Motor neuron (in vitro differentiated cells): ENCODE measurements around the gene PLIN4. TPM values are rescaled to one million over a fixed set of nuclear protein-coding genes. Genes with fewer than 3 reads are reported as not detected.
A peak's percentile ranks its signal among the peaks of the same experiment; 100 is the strongest.

Experiments used
- ATAC-seq, 8 experiments: fragments of 200-7000 bp; cut with Tn5 transposase; replicated peaks in 6 of 8; 2 replicates each; pipeline ENCODE4 v1.8.0; 2021; ENCODE audit warnings: mild to moderate bottlenecking in 8 of 8, moderate library complexity in 8 of 8
- H3K27ac ChIP-seq, 2 donors: fragments of 250-450 bp; sonication (Bioruptor Pico); 2 replicates each; pipeline ENCODE4 v1.9.0; 2021; ENCODE audit warnings: antibody characterized with exemption in 2 of 2, mild to moderate bottlenecking in 2 of 2, moderate library complexity in 1 of 2
- H3K4me1 ChIP-seq, 2 donors: fragments of 250-450 bp; sonication (Bioruptor Pico); replicated peaks in 1 of 2; 2 replicates each; pipeline ENCODE4 v1.6.1; 2021; ENCODE audit warnings: antibody characterized with exemption in 2 of 2, mild to moderate bottlenecking in 2 of 2, moderate library complexity in 1 of 2
- H3K4me3 ChIP-seq, 5 donors: fragments of 250-450 bp; sonication (Bioruptor Pico); 2 replicates each; pipeline ENCODE4 v1.9.0; 2021; ENCODE audit warnings: antibody characterized with exemption in 5 of 5, mild to moderate bottlenecking in 5 of 5, moderate library complexity in 4 of 5
- WGBS, 10 experiments: fragments of 450-650 bp; shearing (Covaris generic); methylation state at CpG; one replicate each; pipeline ENCODE4 v1.0.0; 2022; 5-methylcytosine and 5-hydroxymethylcytosine counted together
- in situ Hi-C, 9 experiments: fragments of 400-800 bp; cut with MboI; loops; one replicate each; pipeline ENCODE4 v1.15.0; 2021; ENCODE audit warnings: low sequenced_read_pairs in 9 of 9, low pct_unique_long_range_greater_than_20kb in 2 of 9; ENCODE audit not compliant: unreplicated experiment in 9 of 9
- total RNA-seq, 8 experiments: library from RNA; unstranded; fragments of 300-600 nt; gene quantifications; 2 replicates each; pipeline versions ENCODE4 v1.2.3 to v1.2.4, GENCODE V29; 2022

The PLIN4 gene
- total RNA-seq, 8 experiments from 2014 or later, result 0.11 to 1.1 (median 0.50) TPM

- 53 to 100% (median 86%) methylated on average over 4 to 21 of the region's 43 CpGs; no CpG with 5 or more reads in 3 of the 10 experiments for WGBS, 10 experiments
- no peak overlapping the region for H3K4me3 ChIP-seq
- ATAC-seq, result peak in 7 of 8 experiments; percentile 7 to 52 (median 27)
- in situ Hi-C loops, result no loop called here
- no peaks in the 10 kb centered on the region for H3K4me1 ChIP-seq
- H3K27ac ChIP-seq, result no peak overlapping the region
Observed at GRCh38 chr19:4555657-4556561, 37.6 kb upstream of the PLIN4 start.

- Histone ChIP-seq H3K27ac (no peak overlapping the region), H3K4me3 (no peak overlapping the region), H3K4me1 (no peaks in the 10 kb centered on the region)
- 100% methylated on average over 1 to 3 of the region's 7 CpGs; no CpG with 5 or more reads in 7 of the 10 experiments for WGBS, 10 experiments
- no peak for ATAC-seq
- in situ Hi-C loops, result no loop called here
Observed at GRCh38 chr19:4554717-4555116, 36.4 kb upstream of the PLIN4 start.

- no peaks in the 10 kb centered on the region for H3K4me1 ChIP-seq
- ATAC-seq, result no peak
- in situ Hi-C loops, result no loop called here
- WGBS, 10 experiments, result 41 to 93% methylated on average over 2 to 3 of the region's 3 CpGs; no CpG with 5 or more reads in 8 of the 10 experiments
- H3K4me3 ChIP-seq, result no peak overlapping the region
- no peak overlapping the region for H3K27ac ChIP-seq
Observed at GRCh38 chr19:4553775-4554174, 35.5 kb upstream of the PLIN4 start.

- Histone ChIP-seq H3K4me1 (no peaks in the 10 kb centered on the region), H3K4me3 (no peak overlapping the region), H3K27ac (no peak overlapping the region)
- in situ Hi-C loops, result no loop called here
- no peak for ATAC-seq
Observed at GRCh38 chr19:4553092-4553695, 34.9 kb upstream of the PLIN4 start.

- WGBS, 10 experiments, result 60 to 100% (median 95%) methylated on average over 1 to 4 of the region's 18 CpGs; no CpG with 5 or more reads in 6 of the 10 experiments
- no peak for ATAC-seq
- no peak overlapping the region for H3K27ac ChIP-seq
- H3K4me3 ChIP-seq, result no peak overlapping the region
- in situ Hi-C loops, result no loop called here
- no peaks in the 10 kb centered on the region for H3K4me1 ChIP-seq
Observed at GRCh38 chr19:4552525-4552819, 34.2 kb upstream of the PLIN4 start.

GRCh38 chr19:4550479-4551050, 32.3 kb upstream of the PLIN4 start:
- 0 to 100% (median 75%) methylated on average over 1 to 12 of the region's 26 CpGs; no CpG with 5 or more reads in 1 of the 10 experiments for WGBS, 10 experiments
- Histone ChIP-seq H3K27ac (no peak overlapping the region), H3K4me3 (no peak overlapping the region), H3K4me1 (no peaks in the 10 kb centered on the region)
- no peak for ATAC-seq
- in situ Hi-C loops, result no loop called here

- H3K27ac ChIP-seq, result no peak overlapping the region
- 30 to 100% (median 87%) methylated on average over 1 to 11 of the region's 18 CpGs; no CpG with 5 or more reads in 4 of the 10 experiments for WGBS, 10 experiments
- H3K4me1 ChIP-seq, result no peaks in the 10 kb centered on the region
- ATAC-seq, result no peak
- H3K4me3 ChIP-seq, result no peak overlapping the region
- in situ Hi-C loops, result no loop called here
Observed at GRCh38 chr19:4550018-4550417, 31.7 kb upstream of the PLIN4 start.

GRCh38 chr19:4548238-4548584, 29.9 kb upstream of the PLIN4 start:
- H3K27ac ChIP-seq, result no peak overlapping the region
- WGBS, 10 experiments, result 100% methylated on average over 1 to 2 of the region's 14 CpGs; no CpG with 5 or more reads in 8 of the 10 experiments
- H3K4me1 ChIP-seq, result no peaks in the 10 kb centered on the region
- in situ Hi-C loops, result no loop called here
- peak in 1 of 8 experiments; percentile 6 for ATAC-seq
- H3K4me3 ChIP-seq, result no peak overlapping the region

- no peak overlapping the region for H3K4me3 ChIP-seq
- 40 to 100% (median 89%) methylated on average over 1 to 6 of the region's 32 CpGs; no CpG with 5 or more reads in 3 of the 10 experiments for WGBS, 10 experiments
- H3K27ac ChIP-seq, result no peak overlapping the region
- H3K4me1 ChIP-seq, result no peaks in the 10 kb centered on the region
- ATAC-seq, result peak in 5 of 8 experiments; percentile 11 to 40 (median 25)
- in situ Hi-C loops, result no loop called here
Observed at GRCh38 chr19:4547303-4548237, 29.3 kb upstream of the PLIN4 start.

- peak in 4 of 8 experiments; percentile 24 to 32 (median 27) for ATAC-seq
- no peaks in the 10 kb centered on the region for H3K4me1 ChIP-seq
- 80 to 100% (median 89%) methylated on average over 1 to 9 of the region's 87 CpGs; no CpG with 5 or more reads in 7 of the 10 experiments for WGBS, 10 experiments
- H3K27ac ChIP-seq, result no peak overlapping the region
- no peak overlapping the region for H3K4me3 ChIP-seq
- in situ Hi-C loops, result no loop called here
Observed at GRCh38 chr19:4543842-4544647, 25.8 kb upstream of the PLIN4 start.

GRCh38 chr19:4542896-4543841, 24.9 kb upstream of the PLIN4 start:
- WGBS, 10 experiments, result 86 to 100% methylated on average over 2 to 6 of the region's 77 CpGs; no CpG with 5 or more reads in 8 of the 10 experiments
- peak in 5 of 8 experiments; percentile 10 to 38 (median 25) for ATAC-seq
- Histone ChIP-seq H3K4me1 (no peaks in the 10 kb centered on the region), H3K27ac (no peak overlapping the region), H3K4me3 (no peak overlapping the region)
- in situ Hi-C loops, result no loop called here
